Calu3 (cell line): ENCODE data around the gene THUMPD3. TPM values are rescaled to one million over a fixed set of nuclear protein-coding genes. Genes with fewer than 3 reads are reported as not detected.
A peak's percentile ranks its signal among the peaks of the same experiment; 100 is the strongest.

ENCODE experiments used
- BruUV-seq: library from RNA; stranded (reverse); fragments of 400-500 nt; replicated peaks from 2 replicates; lab custom pipeline; 2021; lab: Mats Ljungman, UMichigan
- CTCF ChIA-PET: fragments of 300-600 bp; sonication (Branson Sonifier 250); formaldehyde crosslinking; loops from one replicate; lab custom pipeline; 2022; ENCODE audit warnings: antibody characterized with exemption; lab: Charles Lee
- DNase-seq: peaks from one replicate; pipeline ENCODE4 v3.0.0; 2022
- H3K27ac Mint-ChIP-seq: one replicate; pipeline ENCODE4 v1.8.0; 2022; ENCODE audit warnings: mixed read lengths; ENCODE audit not compliant: unreplicated experiment
- H3K27me3 Mint-ChIP-seq: one replicate; pipeline ENCODE4 v1.8.0; 2022; ENCODE audit warnings: mixed read lengths; ENCODE audit not compliant: unreplicated experiment
- H3K36me3 Mint-ChIP-seq: one replicate; pipeline ENCODE4 v1.8.0; 2022; ENCODE audit warnings: mild to moderate bottlenecking, moderate library complexity, mixed read lengths; ENCODE audit not compliant: insufficient read depth, unreplicated experiment
- H3K4me1 Mint-ChIP-seq: one replicate; pipeline ENCODE4 v1.8.0; 2022; ENCODE audit warnings: mild to moderate bottlenecking, low read depth, mixed read lengths; ENCODE audit not compliant: unreplicated experiment
- H3K4me3 Mint-ChIP-seq: one replicate; pipeline ENCODE4 v1.8.0; 2022; ENCODE audit warnings: mild to moderate bottlenecking, low read depth, moderate library complexity, mixed read lengths; ENCODE audit not compliant: unreplicated experiment
- H3K9me3 Mint-ChIP-seq: one replicate; pipeline ENCODE4 v1.8.0; 2022; ENCODE audit warnings: low read depth, mixed read lengths; ENCODE audit not compliant: unreplicated experiment
- CTCF ChIP-seq: fragments of 200-600 bp; IDR thresholded peaks from one replicate; pipeline ENCODE4 v1.8.0; 2022; ENCODE audit warnings: antibody characterized with exemption; ENCODE audit not compliant: unreplicated experiment
- intact Hi-C: fragments of 100-400 bp; cut with micrococcal nuclease; formaldehyde crosslinking; loops from one replicate; pipeline ENCODE4 v1.10.0; 2022; ENCODE audit not compliant: unreplicated experiment
- total RNA-seq: library from RNA; stranded (reverse); gene quantifications from 2 replicates; pipeline ENCODE4 v1.2.3, GENCODE V29; 2022

Gene THUMPD3
- total RNA-seq, 1 experiment from 2014 or later = 57.7 TPM

- intact Hi-C loops = no loop called here
Measured at GRCh38 chr3:9396301-9396631, 33.4 kb downstream of the THUMPD3 start.

GRCh38 chr3:9396632-9397331 is 33.9 kb downstream of the THUMPD3 start:
- Mint-ChIP-seq H3K9me3 (no peaks in the 10 kb centered on the region), H3K27ac (peak overlapping the region; percentile 92), H3K4me3 (peak overlapping the region; percentile 93), H3K4me1 (peaks cover 24% of the 10 kb centered on the region), H3K27me3 (no peaks in the 10 kb centered on the region), H3K36me3 (peaks cover 94% of the 10 kb centered on the region)
- TF ChIP-seq CTCF = no peak
- BruUV-seq = no TSS peak
- intact Hi-C loops = no loop called here
- CTCF ChIA-PET = interaction anchor here (0.6 to 1.7 kb wide), 5 partner anchors 19 to 1678 kb away, joined by 3 to 7 read pairs (median 5); no protein-coding TSS in a partner anchor
- DNase-seq = peak; percentile 98

More at GRCh38 chr3:9396301-9396631, 33.4 kb downstream of the THUMPD3 start:
- Mint-ChIP-seq H3K9me3 (no peaks in the 10 kb centered on the region), H3K27me3 (no peaks in the 10 kb centered on the region), H3K4me1 (peaks cover 25% of the 10 kb centered on the region), H3K4me3 (peak overlapping the region; percentile 93), H3K36me3 (peaks cover 97% of the 10 kb centered on the region), H3K27ac (peak overlapping the region; percentile 89)
- TF ChIP-seq CTCF = no peak
- BruUV-seq = no TSS peak
- CTCF ChIA-PET = interaction anchor here (0.6 to 1.7 kb wide), 5 partner anchors 20 to 1678 kb away, joined by 3 to 7 read pairs (median 5); no protein-coding TSS in a partner anchor
- DNase-seq = peak; percentile 92

- no TSS peak for BruUV-seq
- intact Hi-C loops = no loop called here
- no peak for TF ChIP-seq CTCF
- H3K27me3 Mint-ChIP-seq = no peaks in the 10 kb centered on the region
- CTCF ChIA-PET = interaction anchor here (1.0 kb wide), 1 partner anchor 19 kb away, joined by 5 read pairs; no protein-coding TSS in a partner anchor
- peaks cover 26% of the 10 kb centered on the region for H3K4me1 Mint-ChIP-seq
- DNase-seq = peak; percentile 99
- peaks cover 88% of the 10 kb centered on the region for H3K36me3 Mint-ChIP-seq
- H3K4me3 Mint-ChIP-seq = peak within 1 kb of the TSS; percentile 93
- H3K9me3 Mint-ChIP-seq = no peaks in the 10 kb centered on the region
- peak within 1 kb of the TSS; percentile 92 for H3K27ac Mint-ChIP-seq
Measured at GRCh38 chr3:9397332-9397905, 34.6 kb downstream of the THUMPD3 start, which contains the start of gene SETD5. TSS of gene SETD5 (plus strand) at chr3:9397615. CDS start at chr3:9428939, 31,324 bp downstream.

GRCh38 chr3:9397906-9398699 is 35.2 kb downstream of the THUMPD3 start:
- Mint-ChIP-seq H3K36me3 (peaks cover 81% of the 10 kb centered on the region), H3K4me3 (peak overlapping the region; percentile 93), H3K9me3 (no peaks in the 10 kb centered on the region), H3K27ac (peak overlapping the region; percentile 92), H3K27me3 (no peaks in the 10 kb centered on the region), H3K4me1 (peaks cover 31% of the 10 kb centered on the region)
- DNase-seq = peak; percentile 14
- CTCF ChIA-PET = no interaction called here
- no TSS peak for BruUV-seq
- intact Hi-C loops = loop anchor here (1.0 kb wide), 1 partner anchor 24 kb away; no protein-coding TSS in a partner anchor
- no peak for TF ChIP-seq CTCF
